Left kidney (tissue), 2 donors: Measurements from ENCODE around the gene FLT1. TPM values are rescaled to one million over a fixed set of nuclear protein-coding genes. Genes with fewer than 3 reads are reported as not detected.

ENCODE experiments used
- DNase-seq: peaks from one replicate; pipeline ENCODE4 v3.0.0-alpha.2; 2013
- polyA plus RNA-seq: library from polyadenylated mRNA; unstranded; fragments of 120-200 nt; gene quantifications from one replicate; pipeline ENCODE4 v1.2.1, GENCODE V29; 2013; ENCODE audit not compliant: insufficient read length

The FLT1 gene
- polyA plus RNA-seq, 1 donor: 33.8 TPM

- no peak for DNase-seq
These were observed 31.4 kb downstream of the FLT1 start for GRCh38 chr13:28463481-28463880.

GRCh38 chr13:28459911-28460310 is 35.0 kb downstream of the FLT1 start:
- DNase-seq: no peak

- DNase-seq: no peak
These were observed 36.3 kb downstream of the FLT1 start for GRCh38 chr13:28458608-28459007.

GRCh38 chr13:28458051-28458450 is 36.9 kb downstream of the FLT1 start:
- DNase-seq: no peak

GRCh38 chr13:28457521-28457920 is 37.4 kb downstream of the FLT1 start:
- no peak for DNase-seq

- DNase-seq: no peak
These were observed 39.2 kb downstream of the FLT1 start for GRCh38 chr13:28455580-28456194.

GRCh38 chr13:28452755-28453154 is 42.2 kb downstream of the FLT1 start:
- DNase-seq: no peak

GRCh38 chr13:28451482-28452217 is 43.3 kb downstream of the FLT1 start:
- no peak for DNase-seq

GRCh38 chr13:28449826-28450773 is 44.8 kb downstream of the FLT1 start:
- no peak for DNase-seq

- no peak for DNase-seq
These were observed 46.1 kb downstream of the FLT1 start for GRCh38 chr13:28448651-28449358.

- no peak for DNase-seq
These were observed 46.9 kb downstream of the FLT1 start for GRCh38 chr13:28447989-28448388.

GRCh38 chr13:28447206-28447605 is 47.7 kb downstream of the FLT1 start:
- DNase-seq: no peak

- DNase-seq: no peak
These were observed 52.1 kb downstream of the FLT1 start for GRCh38 chr13:28442839-28443238.

GRCh38 chr13:28441529-28441928 is 53.4 kb downstream of the FLT1 start:
- no peak for DNase-seq

GRCh38 chr13:28440774-28441504 is 54.0 kb downstream of the FLT1 start:
- no peak for DNase-seq

GRCh38 chr13:28438598-28439334 is 56.2 kb downstream of the FLT1 start:
- no peak for DNase-seq

GRCh38 chr13:28438067-28438466 is 56.9 kb downstream of the FLT1 start:
- DNase-seq: no peak

GRCh38 chr13:28435917-28436316 is 59.0 kb downstream of the FLT1 start:
- DNase-seq: no peak

GRCh38 chr13:28434926-28435325 is 60.0 kb downstream of the FLT1 start:
- DNase-seq: no peak

GRCh38 chr13:28432816-28433560 is 61.9 kb downstream of the FLT1 start:
- no peak for DNase-seq
